ENCODE data around the gene KCNT1. TPM values are rescaled to one million over a fixed set of nuclear protein-coding genes. Genes with fewer than 3 reads are reported as not detected.

Gene KCNT1
- total RNA-seq, 1 experiment from 2014 or later = 0.68 TPM

GRCh38 chr9:135663857-135664256 is 38.1 kb upstream of the KCNT1 start:
- Histone ChIP-seq H3K56ac (ENCODE audit: insufficient read length, low read depth, low read length) (no peak overlapping the region), H4K5ac (ENCODE audit: insufficient read length, low read depth, low read length) (no peak overlapping the region), H3T11ph (ENCODE audit: low read length) (no peak overlapping the region), H2BK12ac (ENCODE audit: insufficient read length, low read depth, low read length) (no peak overlapping the region), H3K23ac (ENCODE audit: insufficient read length, low read depth, low read length) (no peak overlapping the region), H3K9ac (ENCODE audit: extremely low read depth, insufficient read length, low read length) (no peak overlapping the region), H4K8ac (replicated peaks; ENCODE audit: insufficient read length, low read depth, low read length) (no peak overlapping the region), H3K23me2 (ENCODE audit: insufficient read length, low read depth, low read length, poor library complexity, severe bottlenecking) (no peaks in the 10 kb centered on the region), H2BK20ac (ENCODE audit: low read depth, low read length, poor library complexity, severe bottlenecking) (no peak overlapping the region), H3K4me1 (ENCODE audit: insufficient read depth, low read length) (no peaks in the 10 kb centered on the region), H3K27ac (ENCODE audit: insufficient read length, low read depth, low read length) (no peak overlapping the region), H3K79me2 (ENCODE audit: insufficient read depth, low read length) (no peaks in the 10 kb centered on the region), H3K27me3 (ENCODE audit: insufficient read depth, low read length) (no peaks in the 10 kb centered on the region), H3K79me1 (ENCODE audit: insufficient read depth, low read depth, low read length, poor library complexity, severe bottlenecking) (no peaks in the 10 kb centered on the region), H3K4me2 (ENCODE audit: insufficient read depth, insufficient read length, low read length) (no peak overlapping the region), H3K4ac (ENCODE audit: low read depth, low read length) (no peak overlapping the region), H3K9me3 (ENCODE audit: control insufficient read depth, low read depth, low read length) (peaks cover 4% of the 10 kb centered on the region), H3K14ac (ENCODE audit: insufficient read depth, low read length) (no peak overlapping the region), H2BK120ac (ENCODE audit: low read depth, low read length, poor library complexity, severe bottlenecking) (no peak overlapping the region), H2AFZ (ENCODE audit: low read length) (no peak overlapping the region), H2BK15ac (ENCODE audit: low read depth, low read length) (no peak overlapping the region), H4K91ac (ENCODE audit: insufficient read length, low read depth, low read length) (no peak overlapping the region), H2BK5ac (ENCODE audit: insufficient read length, low read length) (no peak overlapping the region), H2AK5ac (ENCODE audit: insufficient read length, low read length) (no peak overlapping the region), H4K20me1 (ENCODE audit: control insufficient read depth, insufficient read depth, insufficient read length) (peaks cover 2% of the 10 kb centered on the region), H3K18ac (ENCODE audit: insufficient read length, low read depth, low read length) (no peak overlapping the region)
- Mint-ChIP-seq H3K4me3 (no peak overlapping the region), H3K4me1 (peaks cover 9 to 14% of the 10 kb centered on the region in 2 experiments), H3K27ac (peak overlapping the region in 1 of 3 experiments; percentile 48; a peak in 1 of 7 replicates), H3K9me3 (peaks cover 6 to 7% of the 10 kb centered on the region in 2 experiments), H3K36me3 (ENCODE audit: insufficient read depth in 1 of 3, low read depth in 3 of 3) (peaks cover 3 to 22% (median 4%) of the 10 kb centered on the region in 3 experiments), H3K27me3 (ENCODE audit: low read depth) (no peaks in the 10 kb centered on the region; the same call in 1 of the 2 replicates)
- TF ChIP-seq CTCF (conservative IDR thresholded peaks at IDR 0.05) = no peak
- no peak for DNase-seq
- WGBS (ENCODE audit: extremely low coverage, insufficient read length, low lambda C conversion rate) = no CpG with 5 or more reads among the region's 12 CpGs
